GM18867 (cell line): ENCODE results near the gene LTBP1.
"Not testable (repeated sequence)": the region's sequence is repeated elsewhere in the genome, so short reads cannot be mapped to it uniquely, and the experiment has no call there.

Experiments
- ATAC-seq: cut with Tn5 transposase; IDR thresholded peaks from one replicate; pipeline ENCODE4 v1.9.1; 2021; ENCODE audit warnings: mild to moderate bottlenecking, moderate library complexity; ENCODE audit not compliant: unreplicated experiment

LTBP1 gene

GRCh38 chr2:33365264-33365970, 418.7 kb downstream of the LTBP1 start:
- ATAC-seq = no peak

- no peak for ATAC-seq
Measured at GRCh38 chr2:33366473-33366872, 419.7 kb downstream of the LTBP1 start.

- not testable (repeated sequence) for ATAC-seq
Measured at GRCh38 chr2:33368524-33368923, 421.8 kb downstream of the LTBP1 start.

GRCh38 chr2:33369191-33369590, 422.4 kb downstream of the LTBP1 start:
- ATAC-seq = no peak

GRCh38 chr2:33370636-33371265, 424.0 kb downstream of the LTBP1 start:
- ATAC-seq = no peak

- no peak for ATAC-seq
Measured at GRCh38 chr2:33371304-33372090, 424.7 kb downstream of the LTBP1 start.

- no peak for ATAC-seq
Measured at GRCh38 chr2:33372940-33373553, 426.3 kb downstream of the LTBP1 start.

GRCh38 chr2:33373986-33374385, 427.2 kb downstream of the LTBP1 start:
- ATAC-seq = no peak

GRCh38 chr2:33375054-33375453, 428.3 kb downstream of the LTBP1 start:
- ATAC-seq = no peak

- no peak for ATAC-seq
Measured at GRCh38 chr2:33377048-33377447, 430.3 kb downstream of the LTBP1 start.

GRCh38 chr2:33378556-33379210, 431.9 kb downstream of the LTBP1 start:
- ATAC-seq = no peak

GRCh38 chr2:33380001-33380609, 433.4 kb downstream of the LTBP1 start:
- ATAC-seq = no peak

GRCh38 chr2:33380719-33381118, 434.0 kb downstream of the LTBP1 start:
- ATAC-seq = no peak

GRCh38 chr2:33381301-33381858, 434.6 kb downstream of the LTBP1 start:
- no peak for ATAC-seq

- peak; percentile 41 for ATAC-seq
Measured at GRCh38 chr2:33383855-33384598, 437.3 kb downstream of the LTBP1 start.

- no peak for ATAC-seq
Measured at GRCh38 chr2:33384599-33384961, 437.8 kb downstream of the LTBP1 start.

- ATAC-seq = no peak
Measured at GRCh38 chr2:33388996-33389395, 442.2 kb downstream of the LTBP1 start.

- not testable (repeated sequence) for ATAC-seq
Measured at GRCh38 chr2:33389695-33390094, 442.9 kb downstream of the LTBP1 start.

GRCh38 chr2:33391529-33392255, 444.9 kb downstream of the LTBP1 start:
- ATAC-seq = no peak
